GM04504 (cell line): Measurements from ENCODE around the gene SRGAP3.

Experiments used
- DNase-seq: peaks from one replicate; pipeline ENCODE4 v3.0.0-alpha.2; 2012; ENCODE audit warnings: low read depth

The SRGAP3 gene

DNA sequence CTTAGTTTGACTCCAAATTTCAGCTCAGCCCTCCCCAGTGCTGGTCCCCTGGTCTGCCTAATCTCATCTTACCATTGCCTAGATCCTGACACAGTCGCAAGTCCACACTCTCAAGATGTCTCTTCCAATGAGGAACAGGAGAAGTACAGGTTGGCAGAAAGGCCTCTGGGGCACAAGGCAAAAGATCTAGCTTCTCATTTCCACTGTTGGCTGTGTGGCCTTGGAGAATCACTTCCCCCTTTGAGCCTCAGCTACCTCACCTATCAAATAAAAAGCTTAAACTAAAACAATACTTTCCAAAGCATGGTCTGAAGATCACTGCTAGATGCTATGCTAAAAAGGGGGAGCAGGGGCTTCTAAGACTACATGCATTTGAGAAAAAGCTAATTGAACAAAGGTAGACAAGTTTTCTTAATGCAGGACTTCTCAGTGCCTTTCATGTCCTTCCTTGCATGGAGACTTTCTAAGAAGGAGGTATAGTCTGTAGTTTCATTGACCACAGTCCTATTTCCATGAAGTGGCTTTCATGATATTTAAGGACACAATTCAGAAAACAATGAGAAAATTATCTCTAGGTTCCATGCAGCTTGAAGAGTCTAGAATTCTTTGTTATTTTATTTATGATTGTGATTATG lies 168.1 kb downstream of the SRGAP3 start:
- no peak for DNase-seq

DNA sequence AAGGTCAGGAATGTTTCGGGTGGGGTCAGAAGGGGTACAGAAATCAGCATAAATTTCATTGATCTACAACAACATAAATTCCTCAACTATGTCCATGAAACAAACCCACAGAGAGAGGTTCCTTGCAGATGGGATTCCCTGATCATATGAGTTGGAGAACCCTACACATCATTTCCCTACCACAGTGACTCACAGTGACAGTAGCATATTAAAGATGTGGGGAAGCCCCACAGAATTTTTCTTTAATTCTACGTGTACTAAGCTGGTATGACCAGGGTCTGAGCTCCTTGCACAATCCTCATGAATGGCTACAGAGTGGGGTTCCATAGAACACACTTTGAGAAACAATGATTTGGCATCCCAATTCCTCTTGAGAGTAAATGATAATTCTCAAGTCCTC lies 169.3 kb downstream of the SRGAP3 start:
- DNase-seq: no peak

- no peak for DNase-seq
These were observed 169.8 kb downstream of the SRGAP3 start for GRCh38 chr3:9079676-9080075.

DNA sequence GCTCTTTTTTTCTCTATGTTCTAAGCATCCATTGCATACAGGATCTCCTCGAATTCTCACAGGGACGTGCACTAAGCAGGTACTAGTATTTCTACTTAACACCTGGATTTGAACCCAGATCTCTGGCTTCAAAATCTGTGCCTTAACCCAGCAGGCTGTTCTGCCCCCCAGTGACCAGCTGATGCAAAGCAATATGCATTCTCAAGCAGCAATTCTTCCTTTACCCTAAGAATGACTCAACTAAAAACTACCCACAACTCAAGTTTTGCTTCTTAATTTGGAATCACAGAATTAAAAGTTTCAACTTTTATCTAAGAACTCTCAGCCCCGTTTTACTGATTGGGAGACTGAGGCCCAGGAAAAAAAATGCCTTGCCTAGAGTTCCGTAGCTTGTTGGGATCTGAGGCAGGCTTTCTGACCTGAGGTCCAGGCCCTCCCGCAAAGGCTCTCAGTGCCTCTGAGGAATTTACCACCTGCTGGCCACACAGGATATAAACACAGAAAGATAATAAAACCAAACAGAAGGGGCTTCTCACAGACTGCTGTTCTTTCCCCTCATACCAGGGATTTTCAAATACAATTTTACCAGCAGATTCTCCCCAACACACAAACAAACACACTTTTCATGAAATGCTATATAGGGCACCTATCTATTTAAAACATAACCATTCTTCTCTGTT lies 170.7 kb downstream of the SRGAP3 start:
- DNase-seq: no peak

DNA sequence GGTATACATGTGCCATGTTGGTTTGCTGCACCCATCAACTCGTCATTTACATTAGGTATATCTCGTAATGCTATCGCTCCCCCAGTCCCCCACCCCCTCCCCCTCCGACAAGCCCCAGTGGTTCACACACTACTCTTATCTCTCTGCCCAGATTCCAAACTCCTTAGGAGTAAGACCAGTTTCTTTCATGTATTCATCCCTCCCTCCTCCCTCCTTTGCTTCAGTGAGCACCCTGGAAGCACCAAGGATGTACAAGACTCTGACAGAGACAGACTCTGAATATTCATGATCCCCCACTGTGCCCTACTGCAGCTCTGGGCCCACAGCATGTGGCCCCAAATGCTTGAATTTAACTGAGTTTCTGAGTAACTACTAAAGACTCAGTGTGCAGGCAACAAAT lies 172.4 kb downstream of the SRGAP3 start:
- DNase-seq: no peak

GRCh38 chr3:9075762-9076161 lies 173.7 kb downstream of the SRGAP3 start:
- no peak for DNase-seq

GRCh38 chr3:9074079-9074478 lies 175.4 kb downstream of the SRGAP3 start:
- peak; percentile 8 for DNase-seq

DNA sequence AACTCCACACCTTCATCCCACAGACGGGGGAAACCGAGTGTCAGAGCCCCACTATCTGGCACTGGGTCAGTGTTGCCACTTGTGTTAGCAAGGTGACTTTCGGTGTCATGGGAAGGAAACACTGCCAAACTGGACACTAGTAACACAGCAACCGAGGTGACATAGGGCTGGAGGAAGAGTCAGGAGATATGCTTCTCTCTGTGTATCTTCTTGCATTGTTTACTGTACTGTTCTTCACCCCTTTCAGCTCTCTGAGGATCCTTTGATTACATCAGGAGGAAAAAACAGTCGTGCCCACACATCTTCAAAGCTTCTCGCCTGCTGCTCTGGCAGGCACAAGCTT lies 176.8 kb downstream of the SRGAP3 start:
- no peak for DNase-seq

GRCh38 chr3:9071936-9072666 lies 177.3 kb downstream of the SRGAP3 start:
- DNase-seq: no peak

DNA sequence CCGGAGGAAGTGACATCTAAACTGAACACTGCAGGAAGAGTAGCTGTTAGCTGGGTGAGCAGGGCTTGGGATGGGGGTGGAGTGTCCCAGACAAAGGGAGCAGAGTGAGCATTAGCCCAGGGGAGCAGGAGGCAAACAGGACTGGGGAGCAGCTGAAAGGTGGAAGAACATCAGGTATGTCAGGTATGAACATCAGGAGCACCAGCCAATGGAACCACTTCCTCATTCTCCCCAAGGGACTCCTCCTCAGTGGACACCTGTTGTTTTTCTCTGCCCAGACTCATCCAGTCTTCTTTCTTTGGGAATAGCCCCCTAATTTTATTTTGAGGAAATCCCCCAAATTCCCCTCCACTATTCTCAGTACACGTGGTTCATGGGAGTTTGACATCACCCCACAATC lies 178.5 kb downstream of the SRGAP3 start:
- no peak for DNase-seq

GRCh38 chr3:9069971-9070370 lies 179.5 kb downstream of the SRGAP3 start:
- DNase-seq: no peak

- DNase-seq: no peak
These were observed 181.4 kb downstream of the SRGAP3 start for GRCh38 chr3:9068051-9068450.

- peak; percentile 36 for DNase-seq
These were observed 182.0 kb downstream of the SRGAP3 start for GRCh38 chr3:9067352-9067975.

GRCh38 chr3:9066775-9067174 lies 182.7 kb downstream of the SRGAP3 start:
- DNase-seq: no peak

GRCh38 chr3:9066141-9066540 lies 183.3 kb downstream of the SRGAP3 start:
- DNase-seq: no peak

- DNase-seq: no peak
These were observed 184.6 kb downstream of the SRGAP3 start for GRCh38 chr3:9064850-9065249.

DNA sequence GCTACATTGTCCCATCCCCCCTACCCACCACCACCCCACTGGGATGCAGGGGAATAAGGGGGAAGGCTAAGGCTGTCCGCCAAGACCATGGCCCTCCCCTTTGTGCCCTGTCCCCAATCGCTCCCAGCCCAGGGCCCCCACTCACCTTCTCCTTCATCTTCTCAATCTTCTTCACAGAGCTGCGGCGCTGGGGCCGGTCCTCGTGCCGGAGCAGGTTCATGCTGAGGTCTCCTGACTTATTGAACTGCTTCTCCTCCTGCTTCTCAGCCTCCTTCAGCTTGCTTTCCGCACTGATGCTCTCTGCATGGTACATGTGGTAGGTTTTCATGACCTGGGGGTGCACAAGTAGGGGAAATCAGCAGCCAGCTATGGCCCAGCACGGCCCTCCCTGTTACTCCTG lies 185.2 kb downstream of the SRGAP3 start:
- DNase-seq: no peak

- DNase-seq: no peak
These were observed 186.9 kb downstream of the SRGAP3 start for GRCh38 chr3:9062570-9062969.

DNA sequence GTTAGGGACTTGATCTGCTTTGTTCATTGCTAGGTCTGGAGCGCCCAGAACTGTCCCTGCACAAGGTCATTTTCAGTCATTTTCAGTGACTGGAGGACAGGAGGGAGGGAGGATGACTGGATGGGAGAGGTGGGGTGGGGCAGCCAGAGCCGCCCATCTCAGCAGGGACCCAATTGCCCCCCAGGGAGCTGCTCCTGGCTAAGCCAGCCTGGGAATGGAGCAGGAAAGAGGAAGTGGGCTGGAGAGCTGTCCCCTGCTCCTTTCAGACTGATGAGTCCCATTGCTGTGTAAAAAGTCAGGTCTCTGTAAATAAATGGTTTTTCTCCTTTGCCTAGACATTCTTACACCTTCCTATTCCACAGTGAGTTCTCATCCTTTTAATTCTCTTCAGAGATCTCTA lies 187.8 kb downstream of the SRGAP3 start:
- DNase-seq: no peak

DNA sequence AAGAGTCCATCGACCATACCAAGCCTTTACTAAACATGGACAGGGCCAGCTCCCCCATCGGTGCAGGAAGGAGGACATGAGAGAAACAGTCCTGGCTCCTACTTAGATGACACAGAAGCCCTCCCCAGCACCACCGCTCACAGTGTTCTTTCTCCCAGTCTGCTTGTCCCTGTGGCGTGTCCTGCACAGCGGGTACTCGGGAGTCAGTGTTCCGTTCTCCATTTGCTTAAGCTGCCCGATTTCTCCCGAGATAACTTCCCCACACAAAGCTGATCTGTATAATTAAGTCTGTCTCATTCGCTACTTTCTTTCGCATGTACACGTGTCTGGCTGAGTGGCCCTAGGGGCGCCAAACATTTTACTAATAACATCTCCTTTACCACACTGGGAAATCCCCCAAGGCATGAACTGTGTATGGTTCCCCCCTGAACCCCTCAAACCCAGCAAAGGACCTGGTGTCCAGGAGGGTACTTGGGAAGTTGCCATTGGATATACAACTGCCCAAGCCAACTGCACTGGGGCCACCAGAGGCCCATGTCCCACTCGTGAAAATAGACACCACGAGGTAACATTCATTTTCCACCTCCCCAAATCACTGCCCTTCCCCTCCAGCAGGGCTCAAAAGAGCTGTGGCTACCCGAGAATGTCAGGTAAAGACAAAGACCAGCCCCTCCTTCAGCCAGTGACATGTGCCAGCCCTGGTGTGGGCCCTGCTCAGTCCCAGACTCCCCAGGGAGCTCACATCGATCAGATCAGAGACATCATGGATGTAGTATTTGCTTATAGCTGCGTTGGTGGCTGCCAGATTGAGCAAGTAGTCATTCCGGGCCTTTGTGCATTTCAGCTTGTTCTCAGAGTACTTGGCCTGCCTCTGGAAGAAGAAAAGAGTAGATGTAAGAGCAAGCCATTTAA lies 189.7 kb downstream of the SRGAP3 start:
- DNase-seq: no peak

DNA sequence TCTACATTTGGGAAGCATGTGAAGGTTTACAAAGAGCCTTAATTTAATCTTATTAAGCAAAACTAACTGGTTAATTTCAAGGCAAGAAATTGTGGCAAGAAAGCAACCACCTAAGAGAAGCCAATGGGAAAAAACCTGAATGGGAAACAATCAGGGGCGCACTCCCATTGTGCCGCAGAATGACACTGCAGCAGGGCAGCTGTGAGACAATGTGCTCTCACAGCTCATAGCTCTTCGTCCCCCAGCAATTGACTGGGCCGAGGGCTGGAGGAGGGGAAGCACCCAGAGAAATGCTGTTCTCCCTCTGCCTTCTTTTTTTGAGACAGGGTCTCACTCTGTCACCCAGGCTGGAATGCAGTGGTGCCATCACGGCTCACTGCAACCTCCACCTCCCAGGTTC lies 192.9 kb downstream of the SRGAP3 start:
- no peak for DNase-seq
